Measurements from ENCODE around the gene C17orf100. TPM values are rescaled to one million over a fixed set of nuclear protein-coding genes. Genes with fewer than 3 reads are reported as not detected.

C17orf100 gene
- total RNA-seq, 1 experiment from 2014 or later: 3.1 TPM

GRCh38 chr17:6677158-6677831 lies 25.7 kb downstream of the C17orf100 start:
- intact Hi-C loops (cut with micrococcal nuclease; ENCODE audit: unreplicated experiment): no loop called here
- no TSS peak for BruUV-seq (replicated peaks)

GRCh38 chr17:6677946-6678345 lies 26.4 kb downstream of the C17orf100 start:
- H3K4me1 Mint-ChIP-seq (ENCODE audit: low read depth, unreplicated experiment): peaks cover 13% of the 10 kb centered on the region
- no peak overlapping the region for H3K27ac Mint-ChIP-seq (ENCODE audit: unreplicated experiment)
- H3K36me3 Mint-ChIP-seq (ENCODE audit: insufficient read depth, unreplicated experiment): no peaks in the 10 kb centered on the region
- no peak for DNase-seq
- intact Hi-C loops (cut with micrococcal nuclease; ENCODE audit: unreplicated experiment): no loop called here
- peaks cover 14% of the 10 kb centered on the region for H3K27me3 Mint-ChIP-seq (ENCODE audit: unreplicated experiment)
- no peak overlapping the region for H3K4me3 Mint-ChIP-seq (ENCODE audit: low read depth, unreplicated experiment)
- BruUV-seq (replicated peaks): no TSS peak
- CTCF ChIA-PET: no interaction called here
- no peak for TF ChIP-seq CTCF (IDR thresholded peaks at IDR 0.05; ENCODE audit: unreplicated experiment)
- H3K9me3 Mint-ChIP-seq (ENCODE audit: low read depth, unreplicated experiment): no peaks in the 10 kb centered on the region

More at GRCh38 chr17:6677158-6677831, 25.7 kb downstream of the C17orf100 start:
- DNase-seq: no peak
- H3K4me3 Mint-ChIP-seq (ENCODE audit: low read depth, unreplicated experiment): no peak overlapping the region
- no peak for TF ChIP-seq CTCF (IDR thresholded peaks at IDR 0.05; ENCODE audit: unreplicated experiment)
- H3K36me3 Mint-ChIP-seq (ENCODE audit: insufficient read depth, unreplicated experiment): no peaks in the 10 kb centered on the region
- CTCF ChIA-PET: interaction anchor here (0.5 kb wide), 1 partner anchor 261 kb away, joined by 3 read pairs; no protein-coding TSS in a partner anchor
- peaks cover 13% of the 10 kb centered on the region for H3K4me1 Mint-ChIP-seq (ENCODE audit: low read depth, unreplicated experiment)
- H3K27me3 Mint-ChIP-seq (ENCODE audit: unreplicated experiment): peaks cover 14% of the 10 kb centered on the region
- H3K27ac Mint-ChIP-seq (ENCODE audit: unreplicated experiment): no peak overlapping the region
- H3K9me3 Mint-ChIP-seq (ENCODE audit: low read depth, unreplicated experiment): no peaks in the 10 kb centered on the region

- Mint-ChIP-seq H3K9me3 (ENCODE audit: low read depth, unreplicated experiment) (no peaks in the 10 kb centered on the region), H3K4me3 (ENCODE audit: low read depth, unreplicated experiment) (no peak overlapping the region), H3K4me1 (ENCODE audit: low read depth, unreplicated experiment) (peaks cover 13% of the 10 kb centered on the region), H3K27me3 (ENCODE audit: unreplicated experiment) (peaks cover 14% of the 10 kb centered on the region), H3K27ac (ENCODE audit: unreplicated experiment) (no peak overlapping the region), H3K36me3 (ENCODE audit: insufficient read depth, unreplicated experiment) (no peaks in the 10 kb centered on the region)
- intact Hi-C loops (cut with micrococcal nuclease; ENCODE audit: unreplicated experiment): no loop called here
- TF ChIP-seq CTCF (IDR thresholded peaks at IDR 0.05; ENCODE audit: unreplicated experiment): no peak
- CTCF ChIA-PET: interaction anchor here (0.6 kb wide), 1 partner anchor 144 kb away, joined by 3 read pairs; no protein-coding TSS in a partner anchor
- DNase-seq: no peak
- no TSS peak for BruUV-seq (replicated peaks)
Measured at GRCh38 chr17:6679241-6679640, 27.7 kb downstream of the C17orf100 start.

GRCh38 chr17:6681176-6681575 lies 29.6 kb downstream of the C17orf100 start:
- peaks cover 13% of the 10 kb centered on the region for H3K4me1 Mint-ChIP-seq (ENCODE audit: low read depth, unreplicated experiment)
- no peak overlapping the region for H3K27ac Mint-ChIP-seq (ENCODE audit: unreplicated experiment)
- CTCF ChIA-PET: no interaction called here
- intact Hi-C loops (cut with micrococcal nuclease; ENCODE audit: unreplicated experiment): no loop called here
- no peak for TF ChIP-seq CTCF (IDR thresholded peaks at IDR 0.05; ENCODE audit: unreplicated experiment)
- H3K9me3 Mint-ChIP-seq (ENCODE audit: low read depth, unreplicated experiment): peaks cover 2% of the 10 kb centered on the region
- H3K27me3 Mint-ChIP-seq (ENCODE audit: unreplicated experiment): peaks cover 29% of the 10 kb centered on the region
- DNase-seq: no peak
- H3K4me3 Mint-ChIP-seq (ENCODE audit: low read depth, unreplicated experiment): no peak overlapping the region
- no TSS peak for BruUV-seq (replicated peaks)
- H3K36me3 Mint-ChIP-seq (ENCODE audit: insufficient read depth, unreplicated experiment): no peaks in the 10 kb centered on the region
